K562 (cell line): Measurements from ENCODE around the gene LYST. TPM values are rescaled to one million over a fixed set of nuclear protein-coding genes. Genes with fewer than 3 reads are reported as not detected.

Experiments used
- ATAC-seq: fragments of 200-7000 bp; cut with Tn5 transposase; 3 replicates; pipeline ENCODE4 v1.9.1; 2020; ENCODE audit warnings: moderate library complexity
- BruUV-seq: library from RNA; stranded (reverse); fragments of 400-500 nt; replicated peaks from 2 replicates; lab custom pipeline; 2021; lab: Mats Ljungman, UMichigan
- CTCF ChIA-PET: fragments of 300-600 bp; formaldehyde crosslinking; extraction: SDS; loops from one replicate; lab custom pipeline; 2021; ENCODE audit warnings: low intra/inter-chr PET ratio; lab: Yijun Ruan, JAX
- POLR2A ChIA-PET: fragments of 300-600, 350-650 bp; sonication (Branson Sonifier 250); formaldehyde crosslinking; extraction: SDS; loops from one replicate; lab custom pipeline; 2021; ENCODE audit warnings: antibody characterized with exemption, inconsistent platforms; lab: Yijun Ruan, JAX
- DNase-seq, 4 experiments: peaks; one replicate each; pipeline versions ENCODE4 v3.0.0 to v3.0.0-alpha.2; 2011 to 2018; ENCODE audit warnings: low spot score in 3 of 4, mixed read lengths in 3 of 4; ENCODE audit errors: extremely low read depth in 1 of 4
- FAIRE-seq: peaks from 2 replicates; lab custom pipeline; 2011; peaks lifted over from hg19 to GRCh38; lab: Jason Lieb, UNC
- H2AFZ ChIP-seq: 2 replicates; pipeline ENCODE4 v1.6.0; 2011; ENCODE audit warnings: low read depth, low read length, control low read depth, inconsistent platforms
- H3K27ac ChIP-seq: fragments of 200-600 bp; 3 replicates; pipeline ENCODE4 v1.8.0; 2011; ENCODE audit warnings: low read depth, mild to moderate bottlenecking, control low read depth, inconsistent platforms, low read length, moderate library complexity, mixed read lengths; ENCODE audit errors: extremely low read depth
- H3K27me3 ChIP-seq, 2 experiments: fragments of 300-600 bp in 1 of 2; 2 replicates in 1 of 2; 3 replicates in 1 of 2; pipeline versions ENCODE4 v1.6.0 to v1.8.0; 2011; ENCODE audit warnings: inconsistent platforms in 2 of 2, low read length in 2 of 2, mild to moderate bottlenecking in 1 of 2, mixed read lengths in 1 of 2, moderate library complexity in 1 of 2; ENCODE audit not compliant: control insufficient read depth in 2 of 2, insufficient read depth in 2 of 2
- H3K36me3 ChIP-seq: fragments of 300-600 bp; 3 replicates; pipeline ENCODE4 v1.8.0; 2011; ENCODE audit warnings: mild to moderate bottlenecking, low read length, inconsistent platforms; ENCODE audit not compliant: control insufficient read depth, insufficient read depth
- H3K4me1 ChIP-seq, 2 experiments: fragments of 200-600 bp in 1 of 2; replicated peaks in 1 of 2; 2 replicates in 1 of 2; 3 replicates in 1 of 2; pipeline versions ENCODE4 v1.5.1 to v1.8.0; 2011; ENCODE audit warnings: inconsistent platforms in 2 of 2, low read length in 2 of 2, mild to moderate bottlenecking in 1 of 2, mixed read lengths in 1 of 2, moderate library complexity in 1 of 2; ENCODE audit not compliant: control insufficient read depth in 2 of 2, insufficient read depth in 2 of 2
- H3K4me2 ChIP-seq: 2 replicates; pipeline ENCODE4 v1.6.1; 2011; ENCODE audit warnings: low read length, control low read depth, inconsistent platforms, mixed read lengths; ENCODE audit not compliant: insufficient read depth
- H3K4me3 ChIP-seq: fragments of 200-600 bp; sonication (generic), shearing (Covaris generic); 2 replicates; pipeline ENCODE4 v1.5.1; 2016; ENCODE audit warnings: control low read depth, inconsistent platforms
- H3K79me2 ChIP-seq: fragments of 200-600 bp; 3 replicates; pipeline ENCODE4 v1.8.0; 2011; ENCODE audit warnings: low read length, inconsistent platforms; ENCODE audit not compliant: control insufficient read depth, insufficient read depth
- H3K9ac ChIP-seq, 2 experiments: 2 replicates each; pipeline versions ENCODE4 v1.6.0 to v1.6.1; 2011; ENCODE audit warnings: low read depth in 2 of 2, low read length in 2 of 2, control low read depth in 1 of 2, inconsistent platforms in 1 of 2, mild to moderate bottlenecking in 1 of 2, mixed read lengths in 1 of 2; ENCODE audit not compliant: insufficient read depth in 1 of 2
- H3K9me1 ChIP-seq: one replicate; pipeline ENCODE4 v1.6.0; 2011; ENCODE audit warnings: inconsistent platforms, mild to moderate bottlenecking, low read length, moderate library complexity; ENCODE audit not compliant: control insufficient read depth, insufficient read depth
- H3K9me3 ChIP-seq: replicated peaks from 2 replicates; pipeline ENCODE4 v1.5.1; 2011; ENCODE audit warnings: low read depth, low read length, inconsistent platforms; ENCODE audit not compliant: control insufficient read depth, insufficient read depth
- H4K20me1 ChIP-seq: replicated peaks from 2 replicates; pipeline ENCODE4 v1.6.1; 2011; ENCODE audit warnings: low read length, inconsistent platforms, mixed read lengths; ENCODE audit not compliant: control insufficient read depth, insufficient read depth
- ATF1 ChIP-seq, 2 experiments: fragments of 450-650 bp in 1 of 2; IDR thresholded peaks; 2 replicates each; pipeline ENCODE4 v1.6.1; 2016; ENCODE audit warnings: missing compliant biosample characterization in 1 of 2, missing genetic modification characterization in 1 of 2
- CCNT2 ChIP-seq: IDR thresholded peaks from 2 replicates; pipeline ENCODE4 v1.6.1; 2011; ENCODE audit warnings: borderline replicate concordance, low read depth, mild to moderate bottlenecking, moderate library complexity, mixed read lengths, low read length; ENCODE audit not compliant: insufficient read length; ENCODE audit errors: extremely low read depth
- KDM1A ChIP-seq, 2 experiments: fragments of 450-650 bp; IDR thresholded peaks; 2 replicates each; pipeline ENCODE4 v1.6.1; 2016; ENCODE audit warnings: mild to moderate bottlenecking in 2 of 2
- LEF1 ChIP-seq: fragments of 450-650 bp; IDR thresholded peaks from 2 replicates; pipeline ENCODE4 v1.6.1; 2016; ENCODE audit warnings: mild to moderate bottlenecking
- SMAD4 ChIP-seq: fragments of 250-450 bp; sonication (Bioruptor Pico); conservative IDR thresholded peaks from 2 replicates; pipeline ENCODE4 v1.8.0; 2021; ENCODE audit warnings: inconsistent platforms, mild to moderate bottlenecking, moderate library complexity
- SNIP1 ChIP-seq: fragments of 450-650 bp; IDR thresholded peaks from 2 replicates; pipeline ENCODE4 v1.7.1; 2017; ENCODE audit warnings: low read depth, mild to moderate bottlenecking
- SRSF9 ChIP-seq: fragments of 200-400 bp; formaldehyde crosslinking; IDR thresholded peaks from 2 replicates; pipeline ENCODE4 v1.6.1; 2017; ENCODE audit warnings: low read depth, low read length, borderline replicate concordance
- WGBS: fragments of 100-300 bp; shearing (Covaris generic); methylation state at CpG from one replicate; pipeline ENCODE4 v1.1.6; 2016; ENCODE audit warnings: low coverage, mixed read lengths; ENCODE audit not compliant: insufficient coverage; ENCODE audit errors: missing lambda C conversion rate; 5-methylcytosine and 5-hydroxymethylcytosine counted together
- in situ Hi-C: fragments of 300-500 bp; cut with MboI; formaldehyde crosslinking; loops from 4 replicates; pipeline ENCODE4 v1.15.0; 2018; ENCODE audit warnings: inconsistent platforms, mixed read lengths
- intact Hi-C: fragments of 100-400 bp; cut with micrococcal nuclease; formaldehyde crosslinking; loops from 2 replicates; pipeline ENCODE4 v1.14.2; 2022
- polyA plus RNA-seq, 8 experiments: library from polyadenylated mRNA; depleted of rRNA in 4 of 8; stranded (reverse) in 5 of 8; unstranded in 3 of 8; fragments of >200 nt; fragmentation: Nextera tagmentation in 2 of 8; fragmentation: Illumina TruSeq in 1 of 8; extraction: Ambion mirVana in 2 of 8; extraction: Trizol in 1 of 8; gene quantifications; 2 replicates each; pipeline versions ENCODE4 v1.2.1 to v1.2.3, GENCODE V29; 2011 to 2014; ENCODE audit warnings: inconsistent platforms in 1 of 8, missing spikeins in 1 of 8
- total RNA-seq, 7 experiments: library from RNA; depleted of rRNA in 6 of 7; stranded (reverse); fragments of >200 nt in 6 of 7; fragmentation: Illumina TruSeq in 2 of 7; extraction: Trizol in 2 of 7; gene quantifications; 2 replicates each; pipeline versions ENCODE4 v1.2.1 to v1.2.3, GENCODE V29; 2011 to 2021; ENCODE audit warnings: low replicate concordance in 1 of 7
- TF ChIP-seq, protein P1 (sequence below): fragments of 450-650 bp; IDR thresholded peaks from 2 replicates; pipeline ENCODE4 v1.6.1; 2016; ENCODE audit warnings: missing biosample characterization, missing genetic modification characterization
- TF ChIP-seq, protein P2 (sequence below): sonication (generic); formaldehyde crosslinking; IDR thresholded peaks from 2 replicates; pipeline ENCODE4 v1.8.1; 2022; ENCODE audit warnings: missing genetic modification reagents
- TF ChIP-seq, protein P3 (sequence below): fragments of 250-450 bp; sonication (Bioruptor Pico); IDR thresholded peaks from 2 replicates; pipeline ENCODE4 v1.5.0; 2021

LYST gene
- total and polyA plus RNA-seq, 9 of the 15 experiments (the other 6 are each of a cell fraction or from before 2014, with no cell fraction given), result 0.73 to 2.4 (median 1.4) TPM

DNA sequence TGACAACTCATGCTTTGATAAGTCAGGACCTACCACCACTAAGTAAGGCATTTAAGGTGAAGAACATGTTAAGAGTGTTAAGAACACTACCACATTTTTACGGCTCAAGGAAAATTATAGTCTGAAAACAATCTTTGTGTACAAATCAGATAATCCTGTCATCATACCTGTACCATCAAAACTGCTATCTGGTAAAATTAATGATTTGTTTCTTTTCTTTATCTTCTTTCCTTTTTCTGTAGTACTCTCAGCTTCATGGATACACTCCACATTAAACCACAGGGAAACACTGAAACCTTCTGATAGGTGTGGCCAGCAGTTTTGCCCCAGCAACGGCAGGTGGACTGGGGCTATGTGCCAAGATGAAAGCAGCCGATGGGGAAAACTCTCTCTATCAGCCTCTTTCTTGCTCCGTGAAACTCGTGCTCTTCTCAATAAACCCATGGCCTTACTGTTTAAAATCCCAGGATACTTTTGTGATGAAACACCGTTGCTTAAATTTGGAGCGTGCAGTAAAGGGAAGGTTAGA is 75.1 kb downstream of the LYST start:
- Histone ChIP-seq H3K9ac (no peak overlapping the region), H3K4me2 (no peak overlapping the region), H4K20me1 (no peaks in the 10 kb centered on the region), H3K36me3 (no peaks in the 10 kb centered on the region), H3K79me2 (no peaks in the 10 kb centered on the region), H3K4me3 (no peak overlapping the region), H2AFZ (no peak overlapping the region), H3K9me1 (no peaks in the 10 kb centered on the region)
- intact Hi-C loops (no loop called here), in situ Hi-C loops (loop anchor here (10.0 kb wide), 1 partner anchor 697 kb away; no protein-coding TSS in a partner anchor)
- CTCF ChIA-PET, result no interaction called here
- POLR2A ChIA-PET, result interaction anchor here (0.9 kb wide), 1 partner anchor 17 kb away, joined by 3 read pairs; no protein-coding TSS in a partner anchor
- no TSS peak for BruUV-seq
- 7% methylated on average over 7 of the region's 7 CpGs for WGBS
- no peak for FAIRE-seq
- TF ChIP-seq CCNT2 (no peak), KDM1A (IDR thresholded peaks at IDR 0.05) (no peak), SRSF9 (no peak), LEF1 (no peak), SMAD4 (CRISPR knock-in tag) (no peak), ATF1 (CRISPR knock-in tag; IDR thresholded peaks at IDR 0.05) (no peak), ATF1 (tag; IDR thresholded peaks at IDR 0.05) (no peak), SNIP1 (no peak)
- TF ChIP-seq, protein P1, sequence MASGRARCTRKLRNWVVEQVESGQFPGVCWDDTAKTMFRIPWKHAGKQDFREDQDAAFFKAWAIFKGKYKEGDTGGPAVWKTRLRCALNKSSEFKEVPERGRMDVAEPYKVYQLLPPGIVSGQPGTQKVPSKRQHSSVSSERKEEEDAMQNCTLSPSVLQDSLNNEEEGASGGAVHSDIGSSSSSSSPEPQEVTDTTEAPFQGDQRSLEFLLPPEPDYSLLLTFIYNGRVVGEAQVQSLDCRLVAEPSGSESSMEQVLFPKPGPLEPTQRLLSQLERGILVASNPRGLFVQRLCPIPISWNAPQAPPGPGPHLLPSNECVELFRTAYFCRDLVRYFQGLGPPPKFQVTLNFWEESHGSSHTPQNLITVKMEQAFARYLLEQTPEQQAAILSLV (tag), result no peak
- TF ChIP-seq, protein P2, sequence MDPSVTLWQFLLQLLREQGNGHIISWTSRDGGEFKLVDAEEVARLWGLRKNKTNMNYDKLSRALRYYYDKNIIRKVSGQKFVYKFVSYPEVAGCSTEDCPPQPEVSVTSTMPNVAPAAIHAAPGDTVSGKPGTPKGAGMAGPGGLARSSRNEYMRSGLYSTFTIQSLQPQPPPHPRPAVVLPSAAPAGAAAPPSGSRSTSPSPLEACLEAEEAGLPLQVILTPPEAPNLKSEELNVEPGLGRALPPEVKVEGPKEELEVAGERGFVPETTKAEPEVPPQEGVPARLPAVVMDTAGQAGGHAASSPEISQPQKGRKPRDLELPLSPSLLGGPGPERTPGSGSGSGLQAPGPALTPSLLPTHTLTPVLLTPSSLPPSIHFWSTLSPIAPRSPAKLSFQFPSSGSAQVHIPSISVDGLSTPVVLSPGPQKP (CRISPR knock-in tag), result no peak
- TF ChIP-seq, protein P3, sequence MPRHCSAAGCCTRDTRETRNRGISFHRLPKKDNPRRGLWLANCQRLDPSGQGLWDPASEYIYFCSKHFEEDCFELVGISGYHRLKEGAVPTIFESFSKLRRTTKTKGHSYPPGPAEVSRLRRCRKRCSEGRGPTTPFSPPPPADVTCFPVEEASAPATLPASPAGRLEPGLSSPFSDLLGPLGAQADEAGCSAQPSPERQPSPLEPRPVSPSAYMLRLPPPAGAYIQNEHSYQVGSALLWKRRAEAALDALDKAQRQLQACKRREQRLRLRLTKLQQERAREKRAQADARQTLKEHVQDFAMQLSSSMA (CRISPR knock-in tag), result no peak
- TF ChIP-seq, all 486 proteins: peak for 0
- Histone ChIP-seq H3K9me3 (no peaks in the 10 kb centered on the region), H3K27me3 (peaks cover 4 to 6% of the 10 kb centered on the region in 2 experiments; a peak in 2 of 5 replicates), H3K27ac (no peak overlapping the region), H3K4me1 (no peaks in the 10 kb centered on the region)
- no peak for ATAC-seq
- no peak for DNase-seq
